KMS-11 (cell line): Measurements from ENCODE around the gene RELN.
A peak's percentile ranks its signal among the peaks of the same experiment; 100 is the strongest.

Source experiments
- H2AFZ ChIP-seq: fragments of 200-600 bp; sonication (generic); 2 replicates; pipeline ENCODE4 v1.6.1; 2016; ENCODE audit warnings: antibody characterized with exemption, mixed run types, low read depth
- H3K27ac ChIP-seq: fragments of 200-600 bp; sonication (generic); 2 replicates; pipeline ENCODE4 v1.6.1; 2016; ENCODE audit warnings: mild to moderate bottlenecking, mixed run types
- H3K27me3 ChIP-seq: fragments of 200-600 bp; sonication (generic); 2 replicates; pipeline ENCODE4 v1.6.1; 2017; ENCODE audit warnings: mild to moderate bottlenecking, low read depth, mixed run types, moderate library complexity; ENCODE audit not compliant: insufficient read depth
- H3K36me3 ChIP-seq: fragments of 200-600 bp; sonication (generic); 2 replicates; pipeline ENCODE4 v1.6.1; 2017; ENCODE audit warnings: mild to moderate bottlenecking, mixed run types; ENCODE audit not compliant: insufficient read depth
- H3K4me1 ChIP-seq: fragments of 200-600 bp; sonication (generic); 2 replicates; pipeline ENCODE4 v1.6.1; 2016; ENCODE audit warnings: mild to moderate bottlenecking, low read depth, mixed run types; ENCODE audit not compliant: poor library complexity, severe bottlenecking
- H3K4me2 ChIP-seq: fragments of 200-600 bp; sonication (generic); 2 replicates; pipeline ENCODE4 v1.7.0; 2016; ENCODE audit warnings: mild to moderate bottlenecking, mixed run types
- H3K4me3 ChIP-seq: fragments of 200-600 bp; sonication (generic); IDR thresholded peaks from 2 replicates; pipeline ENCODE4 v1.6.1; 2017; ENCODE audit warnings: low read depth, low read length, mixed read lengths; ENCODE audit not compliant: insufficient read depth
- H3K79me2 ChIP-seq: fragments of 200-600 bp; sonication (generic); 2 replicates; pipeline ENCODE4 v1.6.1; 2016; ENCODE audit warnings: low read depth, mixed run types; ENCODE audit not compliant: insufficient read depth
- H3K9ac ChIP-seq: fragments of 200-600 bp; sonication (generic); 2 replicates; pipeline ENCODE4 v1.6.1; 2016; ENCODE audit warnings: mild to moderate bottlenecking, mixed run types
- H4K20me1 ChIP-seq: fragments of 200-600 bp; sonication (generic); 2 replicates; pipeline ENCODE4 v1.6.1; 2016; ENCODE audit warnings: mild to moderate bottlenecking, mixed run types; ENCODE audit not compliant: insufficient read depth
- TF ChIP-seq, protein P1 (sequence below): fragments of 200-600 bp; sonication (generic); conservative IDR thresholded peaks from 2 replicates; pipeline ENCODE4 v1.6.1; 2017; ENCODE audit warnings: low read depth, mild to moderate bottlenecking, antibody characterized with exemption, low read length, moderate library complexity, mixed read lengths

RELN gene

DNA sequence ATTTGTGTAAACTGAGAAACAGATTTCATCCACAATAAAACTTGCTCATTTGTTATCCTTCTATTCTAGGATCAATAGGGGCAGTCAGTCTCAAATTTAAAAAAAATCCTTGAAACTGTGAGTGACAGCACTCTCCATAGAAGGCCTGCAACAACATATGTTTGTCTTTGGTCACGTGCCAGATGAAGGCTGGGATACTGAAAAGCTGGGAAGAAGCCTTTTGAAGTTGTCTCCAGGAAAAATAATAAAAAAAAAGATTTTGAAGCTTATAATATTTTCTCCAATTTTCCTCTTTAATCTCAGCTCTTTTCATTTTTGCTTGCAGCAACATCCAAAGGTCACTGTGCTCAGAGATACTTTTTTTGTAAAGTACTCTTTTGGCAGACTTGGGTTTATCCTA lies 414.9 kb downstream of the RELN start:
- H2AFZ ChIP-seq: no peak overlapping the region
- H3K4me2 ChIP-seq: no peak overlapping the region
- H4K20me1 ChIP-seq: no peaks in the 10 kb centered on the region
- no peaks in the 10 kb centered on the region for H3K36me3 ChIP-seq
- H3K4me3 ChIP-seq: no peak overlapping the region
- no peak overlapping the region for H3K9ac ChIP-seq
- H3K4me1 ChIP-seq: no peaks in the 10 kb centered on the region
- TF ChIP-seq, protein P1, sequence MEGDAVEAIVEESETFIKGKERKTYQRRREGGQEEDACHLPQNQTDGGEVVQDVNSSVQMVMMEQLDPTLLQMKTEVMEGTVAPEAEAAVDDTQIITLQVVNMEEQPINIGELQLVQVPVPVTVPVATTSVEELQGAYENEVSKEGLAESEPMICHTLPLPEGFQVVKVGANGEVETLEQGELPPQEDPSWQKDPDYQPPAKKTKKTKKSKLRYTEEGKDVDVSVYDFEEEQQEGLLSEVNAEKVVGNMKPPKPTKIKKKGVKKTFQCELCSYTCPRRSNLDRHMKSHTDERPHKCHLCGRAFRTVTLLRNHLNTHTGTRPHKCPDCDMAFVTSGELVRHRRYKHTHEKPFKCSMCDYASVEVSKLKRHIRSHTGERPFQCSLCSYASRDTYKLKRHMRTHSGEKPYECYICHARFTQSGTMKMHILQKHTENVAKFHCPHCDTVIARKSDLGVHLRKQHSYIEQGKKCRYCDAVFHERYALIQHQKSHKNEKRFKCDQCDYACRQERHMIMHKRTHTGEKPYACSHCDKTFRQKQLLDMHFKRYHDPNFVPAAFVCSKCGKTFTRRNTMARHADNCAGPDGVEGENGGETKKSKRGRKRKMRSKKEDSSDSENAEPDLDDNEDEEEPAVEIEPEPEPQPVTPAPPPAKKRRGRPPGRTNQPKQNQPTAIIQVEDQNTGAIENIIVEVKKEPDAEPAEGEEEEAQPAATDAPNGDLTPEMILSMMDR: no peak
- no peaks in the 10 kb centered on the region for H3K27me3 ChIP-seq
- H3K79me2 ChIP-seq: no peaks in the 10 kb centered on the region
- no peak overlapping the region for H3K27ac ChIP-seq

DNA sequence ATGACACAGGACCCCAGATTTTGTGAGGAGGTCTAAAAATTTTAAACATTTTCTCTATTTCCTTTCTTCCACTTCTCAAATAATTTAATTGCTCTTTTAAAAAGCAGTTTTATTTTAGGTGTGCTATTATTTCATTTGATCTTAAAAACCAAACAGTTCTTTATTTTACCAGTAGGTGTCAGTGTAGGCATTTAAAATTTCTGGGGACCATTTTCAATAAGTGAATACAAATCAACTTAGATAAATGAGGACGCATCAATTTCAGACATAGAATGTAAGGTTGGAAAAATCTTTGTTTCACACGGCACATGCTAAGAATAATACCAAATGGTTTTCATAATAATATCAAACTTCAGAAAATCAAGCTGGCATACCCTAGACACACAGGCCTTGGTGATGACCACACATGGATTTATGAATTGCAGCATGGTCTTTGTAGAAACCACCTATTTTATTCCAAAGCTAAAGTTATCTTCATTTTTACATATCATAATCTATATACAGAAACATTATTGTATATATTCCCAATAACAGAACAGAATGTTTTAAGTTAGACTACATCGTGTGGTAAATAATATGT lies 415.9 kb downstream of the RELN start:
- Histone ChIP-seq H3K4me2 (no peak overlapping the region), H3K9ac (no peak overlapping the region), H3K4me1 (no peaks in the 10 kb centered on the region), H3K27me3 (no peaks in the 10 kb centered on the region), H4K20me1 (no peaks in the 10 kb centered on the region), H3K27ac (no peak overlapping the region), H3K79me2 (no peaks in the 10 kb centered on the region), H3K4me3 (no peak overlapping the region), H2AFZ (no peak overlapping the region), H3K36me3 (no peaks in the 10 kb centered on the region)
- TF ChIP-seq, protein P1: peak; percentile 89

DNA sequence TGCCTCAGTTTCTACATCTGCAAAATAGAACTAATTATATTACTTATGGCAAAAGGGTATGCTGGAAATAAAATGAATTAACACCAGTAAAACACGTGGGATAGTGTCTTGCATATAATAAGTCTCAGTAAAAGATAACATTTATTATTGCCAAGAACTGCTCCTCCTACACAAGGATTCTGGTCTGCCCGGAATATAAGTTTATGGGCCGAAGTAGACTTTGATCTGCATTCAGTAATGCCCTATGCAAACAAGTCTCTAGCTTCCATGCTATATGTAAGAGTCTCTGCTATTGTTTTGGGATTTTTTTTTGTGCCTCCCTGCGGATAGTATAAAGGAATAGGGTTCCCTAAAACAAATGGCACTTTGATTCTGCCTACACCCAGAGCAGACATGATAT lies 417.9 kb downstream of the RELN start:
- Histone ChIP-seq H3K36me3 (no peaks in the 10 kb centered on the region), H4K20me1 (no peaks in the 10 kb centered on the region), H3K27me3 (no peaks in the 10 kb centered on the region), H3K4me1 (no peaks in the 10 kb centered on the region), H3K9ac (no peak overlapping the region), H3K27ac (no peak overlapping the region), H3K79me2 (no peaks in the 10 kb centered on the region), H3K4me3 (no peak overlapping the region), H2AFZ (no peak overlapping the region), H3K4me2 (no peak overlapping the region)
- TF ChIP-seq, protein P1: no peak

DNA sequence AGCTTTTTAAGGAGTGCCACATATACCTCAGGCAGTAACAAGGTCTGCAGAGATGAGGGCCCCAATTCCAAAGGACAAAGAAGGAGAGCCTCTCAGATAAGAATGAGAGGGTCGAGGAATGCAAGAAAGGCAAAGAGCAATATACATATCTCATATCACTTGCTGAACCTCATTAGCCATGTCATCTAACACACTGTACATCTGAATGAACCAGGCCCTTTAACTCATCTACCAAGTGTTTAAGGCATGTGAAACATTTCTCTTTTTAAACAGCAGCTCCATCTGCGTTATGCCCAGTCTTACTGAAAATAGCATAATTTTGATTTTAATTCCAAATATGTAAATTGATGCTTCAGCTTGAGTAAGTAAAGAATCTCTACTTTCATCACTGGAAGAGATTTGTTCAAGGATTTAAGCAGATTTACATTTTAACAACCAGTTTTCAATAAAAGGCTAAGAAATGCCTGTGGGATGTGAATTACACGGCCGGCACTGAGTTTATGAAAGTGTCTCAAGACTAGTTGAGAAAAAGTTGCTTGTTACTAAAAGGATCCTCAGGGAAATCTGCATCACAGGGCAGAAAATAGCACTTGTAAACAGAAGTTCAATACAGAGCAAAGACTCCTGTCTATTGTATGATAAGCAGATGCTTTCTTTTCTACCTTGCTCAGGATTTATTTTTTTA lies 419.7 kb downstream of the RELN start:
- TF ChIP-seq, protein P1: no peak
- Histone ChIP-seq H3K4me2 (no peak overlapping the region), H4K20me1 (no peaks in the 10 kb centered on the region), H2AFZ (no peak overlapping the region), H3K79me2 (no peaks in the 10 kb centered on the region), H3K4me1 (no peaks in the 10 kb centered on the region), H3K36me3 (no peaks in the 10 kb centered on the region), H3K27ac (no peak overlapping the region), H3K4me3 (no peak overlapping the region), H3K9ac (no peak overlapping the region), H3K27me3 (no peaks in the 10 kb centered on the region)
